Fibroblast of upper back skin (primary cell): ENCODE measurements around the gene MSLN.

Source experiments
- DNase-seq: peaks from one replicate; pipeline ENCODE4 v3.0.0-alpha.2; 2013

Gene MSLN

DNA sequence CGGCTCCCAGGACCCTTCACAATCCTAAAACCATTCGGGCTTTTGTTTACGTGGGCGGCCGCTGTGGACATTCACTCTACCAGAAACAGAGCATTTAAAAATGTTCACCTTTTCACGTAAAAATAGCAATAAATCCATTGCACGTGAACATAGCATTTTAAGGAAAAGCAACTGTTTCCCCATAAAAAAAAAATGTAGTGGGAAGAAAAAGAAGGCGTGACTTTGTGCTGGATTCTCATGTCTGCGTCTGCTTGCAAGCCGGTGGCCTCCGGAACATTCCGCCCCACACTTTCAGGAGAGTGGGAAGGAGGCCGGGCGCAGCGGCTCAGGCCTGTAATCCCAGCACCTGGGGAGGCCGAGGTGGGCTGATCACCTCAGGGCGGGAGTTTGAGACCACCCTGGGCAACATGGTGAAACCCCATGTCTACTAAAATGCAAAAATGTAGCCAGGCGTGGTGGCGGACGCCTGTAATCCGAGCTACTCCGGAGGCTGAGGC lies 53.4 kb downstream of the MSLN start:
- no peak for DNase-seq

- peak; percentile 83 for DNase-seq
Observed at GRCh38 chr16:814974-815373, 54.4 kb downstream of the MSLN start.

- DNase-seq = no peak
Observed at GRCh38 chr16:815861-816260, 55.3 kb downstream of the MSLN start.

DNA sequence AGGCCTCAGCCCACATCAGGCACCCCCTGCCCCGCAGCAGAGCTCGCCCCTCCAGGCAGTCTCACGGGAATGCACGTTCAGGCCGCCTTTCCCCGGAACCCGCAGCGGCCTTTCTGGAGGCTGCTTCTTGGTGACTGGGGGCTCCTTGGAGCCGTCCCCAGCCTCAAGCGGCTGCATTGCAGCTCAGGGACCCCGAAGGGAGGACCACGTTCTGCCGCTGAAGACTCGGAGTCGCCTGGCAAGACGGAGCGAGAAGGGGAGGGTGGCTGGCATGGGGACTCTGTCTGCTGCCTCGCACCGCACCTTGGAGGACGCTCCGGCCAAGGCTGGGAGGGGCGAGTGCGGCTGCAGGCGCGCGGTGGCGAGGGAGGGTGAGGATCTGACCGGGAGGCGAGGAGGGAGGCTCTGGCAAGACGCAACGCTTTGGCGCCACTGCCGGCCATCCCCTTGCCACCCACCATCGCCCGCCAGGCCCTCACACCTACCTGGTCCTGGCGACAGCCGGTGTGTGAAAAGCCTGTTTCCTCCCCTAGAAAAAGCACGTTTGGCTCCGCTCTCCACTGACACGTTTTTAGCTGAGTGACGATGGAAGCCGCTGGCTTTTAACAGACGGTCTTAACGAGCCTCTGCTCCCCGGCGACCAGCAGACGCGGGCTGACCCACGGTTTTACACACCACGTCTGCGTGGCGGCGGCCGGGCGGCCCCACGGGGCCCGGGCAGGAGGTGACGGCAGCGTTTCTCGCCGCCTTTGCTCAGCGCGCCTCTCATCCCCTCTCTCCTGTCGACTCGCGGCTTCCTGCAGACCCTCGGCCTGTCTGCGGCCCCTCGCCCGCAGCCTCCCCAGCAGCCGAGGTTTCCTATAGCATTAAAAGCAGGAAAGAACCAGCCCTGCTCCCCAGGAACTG lies 56.7 kb downstream of the MSLN start:
- no peak for DNase-seq

DNA sequence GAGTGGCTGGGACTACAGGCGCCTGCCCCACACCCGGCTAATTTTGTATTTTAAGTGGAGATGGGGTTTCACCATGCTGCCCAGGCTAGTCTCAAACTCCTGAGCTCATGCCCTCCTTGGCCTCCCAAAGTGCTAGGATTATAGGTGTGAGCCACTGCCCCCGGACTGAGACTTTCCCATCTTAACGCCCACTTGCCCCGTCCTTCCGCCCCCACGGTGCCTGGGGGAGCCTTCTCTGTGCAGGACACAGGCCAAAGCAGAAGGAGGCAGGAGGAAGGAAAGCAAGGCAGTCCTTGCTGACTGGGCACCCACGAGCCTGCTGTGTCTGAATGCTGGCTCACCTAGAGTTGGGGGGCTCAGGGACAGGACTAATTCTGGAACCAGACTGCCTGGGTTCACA lies 57.6 kb downstream of the MSLN start:
- no peak for DNase-seq
